Mesenchymal stem cell (in vitro differentiated cells and primary cell): ENCODE measurements around the gene TRIM54.
"Not testable (repeated sequence)": the region's sequence is repeated elsewhere in the genome, so short reads cannot be mapped to it uniquely, and the experiment has no call there.

Experiments
- DNase-seq: peaks from one replicate; pipeline ENCODE4 v3.0.0-alpha.2; 2013
- H2AFZ ChIP-seq: one replicate; pipeline ENCODE4 v1.6.1; 2013; ENCODE audit warnings: low read depth, mild to moderate bottlenecking, control low read depth, inconsistent platforms, low read length, moderate library complexity
- H2AK5ac ChIP-seq: 2 replicates; pipeline ENCODE4 v1.6.1; 2013; ENCODE audit warnings: low read length, moderate library complexity, mild to moderate bottlenecking, inconsistent platforms; ENCODE audit not compliant: severe bottlenecking
- H2BK120ac ChIP-seq: one replicate; pipeline ENCODE4 v1.6.1; 2013; ENCODE audit warnings: low read depth, mild to moderate bottlenecking, inconsistent platforms, low read length, moderate library complexity
- H2BK12ac ChIP-seq, 2 experiments: one replicate each; pipeline ENCODE4 v1.6.1; 2013; ENCODE audit warnings: inconsistent platforms in 2 of 2, low read length in 2 of 2, mild to moderate bottlenecking in 2 of 2, moderate library complexity in 2 of 2, control low read depth in 1 of 2
- H2BK15ac ChIP-seq: one replicate; pipeline ENCODE4 v1.6.1; 2013; ENCODE audit warnings: mild to moderate bottlenecking, low read depth, inconsistent platforms; ENCODE audit not compliant: poor library complexity, severe bottlenecking
- H2BK5ac ChIP-seq: 2 replicates; pipeline ENCODE4 v1.6.1; 2013; ENCODE audit warnings: low read depth, mild to moderate bottlenecking, low read length, control low read depth, inconsistent platforms; ENCODE audit not compliant: poor library complexity, severe bottlenecking
- H3K14ac ChIP-seq, 2 experiments: one replicate each; pipeline ENCODE4 v1.6.1; 2013; ENCODE audit warnings: inconsistent platforms in 2 of 2, low read length in 2 of 2, control low read depth in 1 of 2, mild to moderate bottlenecking in 1 of 2, moderate library complexity in 1 of 2
- H3K18ac ChIP-seq, 2 experiments: one replicate each; pipeline ENCODE4 v1.6.1; 2013; ENCODE audit warnings: inconsistent platforms in 2 of 2, low read length in 2 of 2, control low read depth in 1 of 2, low read depth in 1 of 2, mild to moderate bottlenecking in 1 of 2
- H3K23ac ChIP-seq, 2 experiments: one replicate each; pipeline ENCODE4 v1.6.1; 2013; ENCODE audit warnings: inconsistent platforms in 2 of 2, low read length in 2 of 2, mild to moderate bottlenecking in 2 of 2, moderate library complexity in 2 of 2, control low read depth in 1 of 2
- H3K27ac ChIP-seq: 2 replicates; pipeline ENCODE4 v1.5.1; 2013; ENCODE audit warnings: mild to moderate bottlenecking, moderate library complexity, low read length, control low read depth, inconsistent platforms; ENCODE audit not compliant: poor library complexity, severe bottlenecking
- H3K27me3 ChIP-seq, 2 experiments: 2 replicates each; pipeline versions ENCODE4 v1.6.1 to v1.7.0; 2013; ENCODE audit warnings: low read length in 2 of 2, mild to moderate bottlenecking in 2 of 2, moderate library complexity in 2 of 2, control low read depth in 1 of 2, inconsistent platforms in 1 of 2; ENCODE audit not compliant: control insufficient read depth in 1 of 2, insufficient read depth in 1 of 2
- H3K36me3 ChIP-seq, 2 experiments: 2 replicates each; pipeline versions ENCODE4 v1.6.1 to v1.7.0; 2013; ENCODE audit warnings: low read length in 2 of 2, control low read depth in 1 of 2, inconsistent platforms in 1 of 2, low read depth in 1 of 2, mild to moderate bottlenecking in 1 of 2; ENCODE audit not compliant: insufficient read depth in 2 of 2, control insufficient read depth in 1 of 2
- H3K4ac ChIP-seq, 2 experiments: one replicate each; pipeline ENCODE4 v1.6.1; 2013; ENCODE audit warnings: inconsistent platforms in 2 of 2, low read length in 2 of 2, mild to moderate bottlenecking in 2 of 2, moderate library complexity in 2 of 2, control low read depth in 1 of 2, low read depth in 1 of 2
- H3K4me1 ChIP-seq: 2 replicates; pipeline ENCODE4 v1.6.1; 2013; ENCODE audit warnings: low read depth, low read length, control low read depth; ENCODE audit not compliant: control insufficient read depth, insufficient read depth
- H3K4me2 ChIP-seq: 2 replicates; pipeline ENCODE4 v1.6.1; 2013; ENCODE audit warnings: low read length, mild to moderate bottlenecking, inconsistent platforms; ENCODE audit not compliant: poor library complexity, severe bottlenecking
- H3K4me3 ChIP-seq, 2 experiments: 2 replicates each; pipeline versions ENCODE4 v1.5.1 to v1.7.0; 2013; ENCODE audit warnings: low read length in 2 of 2, mild to moderate bottlenecking in 2 of 2, control low read depth in 1 of 2, low read depth in 1 of 2; ENCODE audit not compliant: insufficient read depth in 1 of 2
- H3K79me1 ChIP-seq: replicated peaks from 2 replicates; pipeline ENCODE4 v1.6.1; 2013; ENCODE audit warnings: mild to moderate bottlenecking, control low read depth, low read length, inconsistent platforms; ENCODE audit not compliant: poor library complexity, severe bottlenecking
- H3K9ac ChIP-seq: 2 replicates; pipeline ENCODE4 v1.7.0; 2013; ENCODE audit warnings: mild to moderate bottlenecking, low read length, moderate library complexity
- H3K9me3 ChIP-seq: 2 replicates; pipeline ENCODE4 v1.7.0; 2013; ENCODE audit warnings: mild to moderate bottlenecking, low read length; ENCODE audit not compliant: control insufficient read depth
- H4K8ac ChIP-seq: one replicate; pipeline ENCODE4 v1.6.1; 2013; ENCODE audit warnings: inconsistent platforms, mild to moderate bottlenecking, low read length, moderate library complexity
- H4K91ac ChIP-seq: one replicate; pipeline ENCODE4 v1.6.1; 2013; ENCODE audit warnings: mild to moderate bottlenecking, low read length, inconsistent platforms
- WGBS: methylation state at CpG from one replicate; pipeline ENCODE4 v1.1.7; 2013; ENCODE audit warnings: mixed read lengths; 5-methylcytosine and 5-hydroxymethylcytosine counted together

TRIM54 gene

GRCh38 chr2:27268296-27268695 lies 13.9 kb upstream of the TRIM54 start:
- not testable (repeated sequence) for H3K9me3 ChIP-seq, H2BK15ac ChIP-seq, DNase-seq, H2BK120ac ChIP-seq, H3K9ac ChIP-seq, H3K18ac ChIP-seq, H3K27ac ChIP-seq, H2BK12ac ChIP-seq, H3K79me1 ChIP-seq, H3K23ac ChIP-seq, H3K4ac ChIP-seq, H4K8ac ChIP-seq, H4K91ac ChIP-seq, H3K4me2 ChIP-seq, H2AK5ac ChIP-seq, H2BK5ac ChIP-seq, H3K14ac ChIP-seq, H2AFZ ChIP-seq, H3K36me3 ChIP-seq, H3K4me3 ChIP-seq
- Histone ChIP-seq H3K27me3 (peaks cover 64 to 67% of the 10 kb centered on the region in 2 experiments), H3K4me1 (peaks cover 14% of the 10 kb centered on the region)
- WGBS: 94% methylated on average over 12 of the region's 13 CpGs

DNA sequence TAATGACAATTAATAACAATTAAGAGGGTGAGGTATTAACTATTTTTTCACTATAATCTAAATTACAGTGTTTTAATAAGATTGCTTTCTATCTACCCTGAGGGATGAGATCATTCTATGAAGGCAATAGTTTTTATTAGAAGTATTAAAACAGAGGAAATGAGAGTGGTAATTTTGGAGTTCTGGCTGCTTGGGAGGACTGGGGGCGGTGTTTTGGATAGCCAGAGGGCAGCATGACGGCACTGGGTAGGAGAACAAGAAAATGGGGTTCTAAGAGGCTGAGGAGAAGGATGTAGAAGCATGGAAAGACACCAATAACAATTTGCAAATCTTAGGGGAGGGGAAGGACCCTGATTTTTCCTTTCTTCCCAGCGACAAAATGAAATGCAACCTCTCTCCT lies 12.1 kb upstream of the TRIM54 start:
- no peak overlapping the region for H3K9ac ChIP-seq
- no peak overlapping the region for H3K27ac ChIP-seq
- H2BK12ac ChIP-seq: no peak overlapping the region
- no peaks in the 10 kb centered on the region for H3K9me3 ChIP-seq
- no peak overlapping the region for H3K14ac ChIP-seq
- no peak overlapping the region for H2BK120ac ChIP-seq
- H3K79me1 ChIP-seq: no peaks in the 10 kb centered on the region
- H2BK5ac ChIP-seq: no peak overlapping the region
- H3K4ac ChIP-seq: no peak overlapping the region
- H4K91ac ChIP-seq: no peak overlapping the region
- 98% methylated on average over 2 of the region's 3 CpGs for WGBS
- H3K4me2 ChIP-seq: no peak overlapping the region
- peaks cover under 1% of the 10 kb centered on the region for H3K4me1 ChIP-seq
- no peak overlapping the region for H2AK5ac ChIP-seq
- no peak overlapping the region for H2AFZ ChIP-seq
- H2BK15ac ChIP-seq: no peak overlapping the region
- no peak overlapping the region for H3K23ac ChIP-seq
- H3K27me3 ChIP-seq: peaks cover 55 to 57% of the 10 kb centered on the region in 2 experiments
- no peak for DNase-seq
- H4K8ac ChIP-seq: no peak overlapping the region
- H3K4me3 ChIP-seq: no peak overlapping the region
- no peak overlapping the region for H3K18ac ChIP-seq
- no peaks in the 10 kb centered on the region for H3K36me3 ChIP-seq

GRCh38 chr2:27270670-27271069 lies 11.6 kb upstream of the TRIM54 start:
- H2AFZ ChIP-seq: no peak overlapping the region
- no peak overlapping the region for H3K18ac ChIP-seq
- H3K36me3 ChIP-seq: no peaks in the 10 kb centered on the region
- no peaks in the 10 kb centered on the region for H3K4me1 ChIP-seq
- no peak overlapping the region for H4K91ac ChIP-seq
- H3K9ac ChIP-seq: no peak overlapping the region
- H3K4me2 ChIP-seq: no peak overlapping the region
- peaks cover 54 to 56% of the 10 kb centered on the region in 2 experiments for H3K27me3 ChIP-seq
- no peak overlapping the region for H2BK12ac ChIP-seq
- no peaks in the 10 kb centered on the region for H3K79me1 ChIP-seq
- H3K9me3 ChIP-seq: no peaks in the 10 kb centered on the region
- H2BK120ac ChIP-seq: no peak overlapping the region
- H4K8ac ChIP-seq: no peak overlapping the region
- H2BK15ac ChIP-seq: no peak overlapping the region
- no peak overlapping the region for H2AK5ac ChIP-seq
- no peak overlapping the region for H3K23ac ChIP-seq
- H3K4ac ChIP-seq: no peak overlapping the region
- no peak for DNase-seq
- no peak overlapping the region for H3K27ac ChIP-seq
- H3K4me3 ChIP-seq: no peak overlapping the region
- H2BK5ac ChIP-seq: no peak overlapping the region
- WGBS: 95% methylated on average over 2 of the region's 2 CpGs
- no peak overlapping the region for H3K14ac ChIP-seq

DNA sequence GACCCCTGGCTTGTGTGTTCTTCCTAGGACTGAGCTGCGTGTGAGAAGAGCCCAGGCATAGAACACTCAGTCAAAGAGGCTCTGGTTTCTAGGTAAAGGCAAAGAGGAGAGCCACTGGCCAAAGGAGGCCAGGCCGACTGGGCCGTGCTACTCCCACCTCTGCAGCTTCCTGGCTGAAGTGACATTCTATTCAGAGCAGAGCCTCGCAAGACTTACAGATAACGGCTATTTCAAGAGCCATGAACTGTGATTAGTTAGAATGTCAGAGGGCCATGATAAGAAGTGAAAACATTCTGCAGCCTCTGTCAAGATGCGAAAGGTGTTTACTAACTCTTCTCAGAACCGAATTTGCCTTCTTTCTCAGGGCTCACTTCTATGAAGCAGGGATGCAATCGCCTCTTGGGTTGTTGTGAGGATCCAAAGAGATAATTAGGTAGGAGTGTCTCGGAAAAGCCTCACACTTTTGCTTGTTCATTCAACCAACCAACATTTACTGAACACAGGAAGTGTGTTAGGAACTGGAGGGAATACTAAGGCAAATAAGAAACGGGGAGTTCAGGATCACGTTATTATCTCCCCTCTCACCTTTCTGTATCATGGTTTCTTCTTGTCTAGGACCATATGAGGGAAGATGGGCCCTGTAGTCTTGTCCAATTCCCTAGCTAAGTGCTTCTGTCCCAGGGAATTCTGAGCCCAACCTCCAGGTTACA lies 10.4 kb upstream of the TRIM54 start:
- no peak overlapping the region for H3K27ac ChIP-seq
- no peak overlapping the region for H2BK120ac ChIP-seq
- H4K91ac ChIP-seq: no peak overlapping the region
- no peaks in the 10 kb centered on the region for H3K36me3 ChIP-seq
- H2BK12ac ChIP-seq: no peak overlapping the region
- no peak for DNase-seq
- no peaks in the 10 kb centered on the region for H3K4me1 ChIP-seq
- no peak overlapping the region for H2AK5ac ChIP-seq
- H3K9me3 ChIP-seq: no peaks in the 10 kb centered on the region
- no peaks in the 10 kb centered on the region for H3K79me1 ChIP-seq
- H4K8ac ChIP-seq: no peak overlapping the region
- H3K4me2 ChIP-seq: no peak overlapping the region
- no peak overlapping the region for H3K14ac ChIP-seq
- 27% methylated on average over 8 of the region's 11 CpGs for WGBS
- H2BK15ac ChIP-seq: no peak overlapping the region
- no peak overlapping the region for H2BK5ac ChIP-seq
- H3K4me3 ChIP-seq: no peak overlapping the region
- H3K4ac ChIP-seq: no peak overlapping the region
- H3K18ac ChIP-seq: no peak overlapping the region
- H3K27me3 ChIP-seq: peaks cover 52 to 53% of the 10 kb centered on the region in 2 experiments
- H3K9ac ChIP-seq: no peak overlapping the region
- H2AFZ ChIP-seq: no peak overlapping the region
- no peak overlapping the region for H3K23ac ChIP-seq
